Heart left ventricle (tissue), 16 donors: ENCODE measurements around the gene BCL3. TPM values are rescaled to one million over a fixed set of nuclear protein-coding genes. Genes with fewer than 3 reads are reported as not detected.
"Not testable (repeated sequence)": the region's sequence is repeated elsewhere in the genome, so short reads cannot be mapped to it uniquely, and the experiment has no call there.

Source experiments
- ATAC-seq, 4 donors: fragments of 200-7000 bp; cut with Tn5 transposase; one replicate each; pipeline ENCODE4 v1.9.1; 2020 to 2022; ENCODE audit warnings: moderate library complexity in 4 of 4, mild to moderate bottlenecking in 3 of 4, moderate number of reproducible peaks in 1 of 4
- DNase-seq, 5 donors: peaks; one replicate each; pipeline ENCODE4 v3.0.0-alpha.2; 2020
- H3K27ac ChIP-seq, 12 donors: fragments of 200-600 bp; sonication (generic) in 4 of 12; one replicate each; pipeline versions ENCODE4 v1.5.0 to v1.8.0; 2016 to 2022; ENCODE audit warnings: mild to moderate bottlenecking in 2 of 12
- H3K27me3 ChIP-seq, 9 donors: fragments of 200-600 bp; sonication (generic) in 2 of 9; one replicate each; pipeline versions ENCODE4 v1.5.1 to v1.8.0; 2016 to 2022; ENCODE audit warnings: mild to moderate bottlenecking in 3 of 9
- H3K36me3 ChIP-seq, 9 donors: fragments of 200-600 bp; sonication (generic) in 2 of 9; one replicate each; pipeline versions ENCODE4 v1.5.0 to v1.8.0; 2018 to 2022; ENCODE audit warnings: mild to moderate bottlenecking in 2 of 9
- H3K4me1 ChIP-seq, 12 donors: fragments of 200-600 bp; sonication (generic) in 4 of 12; one replicate each; pipeline versions ENCODE4 v1.5.0 to v1.8.0; 2016 to 2022; ENCODE audit warnings: mild to moderate bottlenecking in 3 of 12
- H3K4me3 ChIP-seq, 12 donors: fragments of 200-600 bp; sonication (generic) in 4 of 12; one replicate each; pipeline versions ENCODE4 v1.5.0 to v1.8.0; 2017 to 2022; ENCODE audit warnings: mild to moderate bottlenecking in 9 of 12, moderate library complexity in 4 of 12
- H3K9me3 ChIP-seq, 12 donors: fragments of 200-600 bp; sonication (generic) in 4 of 12; one replicate each; pipeline versions ENCODE4 v1.5.0 to v1.8.0; 2016 to 2022; ENCODE audit warnings: mild to moderate bottlenecking in 1 of 12
- CTCF ChIP-seq, 12 donors: fragments of 200-600 bp; sonication (generic) in 4 of 12; IDR thresholded peaks; one replicate each; pipeline versions ENCODE4 v1.5.0 to v1.8.0; 2018 to 2022; ENCODE audit warnings: antibody characterized with exemption in 12 of 12, mild to moderate bottlenecking in 5 of 12
- POLR2A ChIP-seq, 2 donors: fragments of 450-650 bp; IDR thresholded peaks; one replicate each; pipeline ENCODE4 v1.6.1; 2017; ENCODE audit warnings: antibody characterized with exemption in 2 of 2, mild to moderate bottlenecking in 2 of 2, moderate library complexity in 2 of 2
- WGBS, 4 donors: extraction: QIAGEN DNeasy Blood & Tissue Kit in 2 of 4; methylation state at CpG; one replicate each; pipeline versions ENCODE4 v1.1.5 to v1.1.7; 2013 to 2018; 5-methylcytosine and 5-hydroxymethylcytosine counted together
- intact Hi-C, 10 donors: fragments of 100-400 bp; cut with DNase I; formaldehyde crosslinking; loops; one replicate each; pipeline versions ENCODE4 v1.11.1 to v1.14.2; 2022
- polyA plus RNA-seq, 2 donors: library from polyadenylated mRNA; stranded (reverse); fragments of 200-250 nt; gene quantifications; one replicate each; pipeline ENCODE4 v1.2.3, GENCODE V29; 2013
- total RNA-seq, 9 donors: library from RNA; depleted of rRNA in 2 of 9; stranded (reverse); fragments of >200 nt in 2 of 9; fragmentation: NEBNext Ultra II Directional in 3 of 9; extraction: Animal tissue kit (Norgen Biotek cat#: 25700) in 3 of 9; gene quantifications; one replicate each; pipeline versions ENCODE4 v1.1.0 to v1.2.4, GENCODE V29; 2016 to 2023
- donor health status: ischemic (EF 13 %, LVEDD 7.1; RV severe dilation, severe dysfunction).
- donor health status: healthy with polysubstance abuse.
- donor health status: DM: no; HTN: yes; CAD: no.
- donor health status: DM: no; HTN: no; CAD: no.
- donor health status: ischemic (EF 25% LVEDD 6.9; RV normal size, moderate dysfunction).
- donor health status: ischemic (EF 25% LVEDD 5.7; RV mildly dilated, moderate dysfunction).
- donor health status: healthy.
- donor health status: DM: yes; HTN: yes; CAD: no.
- donor health status: ischemic (EF 35%, LVEDD 5.7; RV mildly dilated, moderate dysfunction).
- donor health status: nonischemic (EF 11% LVEDD 7.7; RV severe dilation, severe dysfunction).
- donor health status: DM: yes; HTN: yes; CAD: no.
- donor health status: PGD.
- donor health status: ischemic (EF 29% LVEDD 5.4; RV normal size, mild dysfunction).
- donor health status: nonischemic (EF 23%, LVEDD 6.1; RV moderate dilation, normal function).

The BCL3 gene
- total and polyA plus RNA-seq, 11 donors = 11.7 to 90.5 (median 18.9) TPM

- TF ChIP-seq POLR2A (IDR thresholded peaks at IDR 0.05) (no peak), CTCF (IDR thresholded peaks at IDR 0.05) (no peak)
- WGBS, 4 donors = 12 to 20% (median 14%) methylated on average over 10 to 11 of the region's 11 CpGs
- Histone ChIP-seq H3K4me3 (peak overlapping the region in 10 of 12 donors; percentile 24 to 47 (median 40)), H3K4me1 (peaks cover 4 to 56% (median 27%) of the 10 kb centered on the region in 12 donors), H3K27me3 (no peaks in the 10 kb centered on the region), H3K9me3 (peaks cover 0 to 10% (median 3%) of the 10 kb centered on the region in 12 donors), H3K27ac (peak overlapping the region; percentile 39 to 96 (median 81)), H3K36me3 (no peaks in the 10 kb centered on the region)
- intact Hi-C loops = loop anchor here in 1 of 10 donors (1.0 kb wide), 1 partner anchor 23 kb away; no protein-coding TSS in a partner anchor
- DNase-seq = peak; percentile 83 to 91 (median 87)
- peak; percentile 81 to 89 (median 83) for ATAC-seq
Measured at GRCh38 chr19:44718441-44719261, 29.9 kb upstream of the BCL3 start.

GRCh38 chr19:44719262-44719701 is 29.2 kb upstream of the BCL3 start:
- H3K27ac ChIP-seq = peak overlapping the region in 11 of 12 donors; percentile 44 to 96 (median 79)
- no peaks in the 10 kb centered on the region for H3K27me3 ChIP-seq
- intact Hi-C loops = no loop called here
- H3K4me3 ChIP-seq = peak overlapping the region in 1 of 12 donors; percentile 47
- peaks cover 0 to 10% (median 3%) of the 10 kb centered on the region in 12 donors for H3K9me3 ChIP-seq
- H3K4me1 ChIP-seq = peaks cover 7 to 63% (median 31%) of the 10 kb centered on the region in 12 donors
- DNase-seq = no peak
- TF ChIP-seq CTCF (IDR thresholded peaks at IDR 0.05) = no peak
- no peak for TF ChIP-seq POLR2A (IDR thresholded peaks at IDR 0.05)
- no peak for ATAC-seq
- no peaks in the 10 kb centered on the region for H3K36me3 ChIP-seq
- 68 to 81% (median 73%) methylated on average over 8 of the region's 8 CpGs for WGBS, 4 donors

- not testable (repeated sequence) for ATAC-seq, H3K27me3 ChIP-seq, H3K27ac ChIP-seq, DNase-seq, H3K4me3 ChIP-seq, H3K9me3 ChIP-seq, H3K36me3 ChIP-seq
- peaks cover 7 to 74% (median 37%) of the 10 kb centered on the region in 12 donors for H3K4me1 ChIP-seq
- intact Hi-C loops = loop anchor here in 4 of 10 donors (5.0 to 10.0 kb wide), 3 partner anchors 33 to 124 kb away; partner anchors contain the start of gene NECTIN2 (in 1 of the 4)
- 89 to 96% (median 93%) methylated on average over 9 of the region's 9 CpGs for WGBS, 4 donors
Measured at GRCh38 chr19:44720396-44720795, 28.1 kb upstream of the BCL3 start.

GRCh38 chr19:44720945-44721344 is 27.6 kb upstream of the BCL3 start:
- no peaks in the 10 kb centered on the region for H3K9me3 ChIP-seq
- DNase-seq (no peak), ATAC-seq (no peak)
- no peak overlapping the region for H3K4me3 ChIP-seq
- peaks cover 7 to 79% (median 40%) of the 10 kb centered on the region in 12 donors for H3K4me1 ChIP-seq
- peak overlapping the region in 2 of 12 donors; percentile 54 to 70 for H3K27ac ChIP-seq
- no peaks in the 10 kb centered on the region for H3K36me3 ChIP-seq
- no peaks in the 10 kb centered on the region for H3K27me3 ChIP-seq
- TF ChIP-seq POLR2A (IDR thresholded peaks at IDR 0.05) = no peak
- no peak for TF ChIP-seq CTCF (IDR thresholded peaks at IDR 0.05)
- WGBS, 4 donors = 75 to 81% (median 78%) methylated on average over 6 of the region's 6 CpGs
- intact Hi-C loops = loop anchor here in 4 of 10 donors (5.0 to 10.0 kb wide), 3 partner anchors 34 to 124 kb away; partner anchors contain the start of gene NECTIN2 (in 1 of the 4)

GRCh38 chr19:44721369-44721768 is 27.1 kb upstream of the BCL3 start:
- not testable (repeated sequence) for H3K36me3 ChIP-seq, H3K4me3 ChIP-seq, DNase-seq, H3K27me3 ChIP-seq, ATAC-seq, H3K9me3 ChIP-seq
- WGBS, 4 donors = 88 to 95% (median 90%) methylated on average over 5 of the region's 5 CpGs
- Histone ChIP-seq H3K27ac (peak overlapping the region in 3 of 12 donors; percentile 8 to 70 (median 54)), H3K4me1 (peaks cover 7 to 80% (median 40%) of the 10 kb centered on the region in 12 donors)
- intact Hi-C loops = loop anchor here in 4 of 10 donors (5.0 to 10.0 kb wide), 3 partner anchors 34 to 123 kb away; partner anchors contain the start of gene NECTIN2 (in 1 of the 4)
